Measurements from ENCODE around the gene KIZ.

DNA sequence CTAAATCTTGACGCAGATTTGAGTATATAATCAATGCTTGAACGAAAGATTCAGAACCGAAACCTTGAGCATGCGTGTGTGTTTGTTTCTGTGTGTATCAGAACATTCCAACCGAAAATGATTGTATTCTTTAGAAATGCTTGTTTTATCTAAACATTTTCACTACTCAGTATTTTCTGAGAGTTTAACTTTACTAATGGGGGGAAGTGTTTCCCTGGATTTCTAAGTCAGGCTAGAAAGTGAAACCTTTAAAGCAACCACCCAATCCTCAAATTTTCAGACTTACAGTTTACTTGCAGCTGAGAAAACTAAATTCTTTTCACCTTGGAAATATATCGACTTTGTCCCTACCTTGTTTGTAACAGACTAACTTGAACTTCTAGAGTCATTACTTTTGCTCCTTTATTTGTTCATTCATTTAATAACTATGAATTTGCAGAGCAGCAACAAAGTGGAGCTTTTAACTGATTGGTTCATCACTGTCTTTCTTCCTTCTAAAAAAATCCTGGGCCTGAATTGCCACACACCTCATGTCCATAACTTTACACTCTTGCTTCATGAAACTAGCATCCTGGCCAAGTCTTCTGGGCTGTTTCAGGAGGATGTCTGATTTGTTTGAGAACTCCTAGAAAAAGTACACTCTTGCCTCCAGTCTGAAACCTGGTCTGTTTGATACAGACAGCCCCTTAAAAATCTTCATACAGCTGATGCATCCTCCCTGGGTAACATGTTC is 99.5 kb downstream of the KIZ start:
- TF ChIP-seq CTCF (conservative IDR thresholded peaks at IDR 0.05; ENCODE audit: low read depth, low read length): no peak
- no peak for TF ChIP-seq EZH2 (IDR thresholded peaks at IDR 0.05; ENCODE audit: borderline replicate concordance, low read depth, low read length, poor library complexity, severe bottlenecking)

Measured in A673 (cell line).